ENCODE results near the gene FYTTD1.

DNA sequence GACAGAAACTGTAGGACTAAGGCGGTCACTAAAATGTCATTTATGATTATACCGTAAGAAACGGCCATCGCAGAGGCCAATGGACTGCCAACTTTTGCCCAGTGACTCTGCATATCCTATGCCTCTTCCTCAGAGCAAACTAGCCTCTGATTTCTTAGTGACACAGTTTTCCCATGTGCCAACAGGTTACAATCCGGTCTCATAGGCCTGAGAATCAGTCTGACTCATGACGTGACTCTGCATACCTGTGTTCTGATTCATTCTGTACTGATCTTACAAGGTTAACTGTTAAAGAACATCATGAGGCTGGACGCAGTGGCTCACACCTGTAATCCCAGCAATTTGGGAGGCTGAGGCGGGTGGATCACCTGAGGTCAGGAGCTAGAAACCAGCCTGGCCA is 30.8 kb upstream of the FYTTD1 start:
- TF ChIP-seq, protein P1, sequence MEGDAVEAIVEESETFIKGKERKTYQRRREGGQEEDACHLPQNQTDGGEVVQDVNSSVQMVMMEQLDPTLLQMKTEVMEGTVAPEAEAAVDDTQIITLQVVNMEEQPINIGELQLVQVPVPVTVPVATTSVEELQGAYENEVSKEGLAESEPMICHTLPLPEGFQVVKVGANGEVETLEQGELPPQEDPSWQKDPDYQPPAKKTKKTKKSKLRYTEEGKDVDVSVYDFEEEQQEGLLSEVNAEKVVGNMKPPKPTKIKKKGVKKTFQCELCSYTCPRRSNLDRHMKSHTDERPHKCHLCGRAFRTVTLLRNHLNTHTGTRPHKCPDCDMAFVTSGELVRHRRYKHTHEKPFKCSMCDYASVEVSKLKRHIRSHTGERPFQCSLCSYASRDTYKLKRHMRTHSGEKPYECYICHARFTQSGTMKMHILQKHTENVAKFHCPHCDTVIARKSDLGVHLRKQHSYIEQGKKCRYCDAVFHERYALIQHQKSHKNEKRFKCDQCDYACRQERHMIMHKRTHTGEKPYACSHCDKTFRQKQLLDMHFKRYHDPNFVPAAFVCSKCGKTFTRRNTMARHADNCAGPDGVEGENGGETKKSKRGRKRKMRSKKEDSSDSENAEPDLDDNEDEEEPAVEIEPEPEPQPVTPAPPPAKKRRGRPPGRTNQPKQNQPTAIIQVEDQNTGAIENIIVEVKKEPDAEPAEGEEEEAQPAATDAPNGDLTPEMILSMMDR (IDR thresholded peaks at IDR 0.05), result no peak
- TF ChIP-seq ZFX (IDR thresholded peaks at IDR 0.05; ENCODE audit: borderline replicate concordance), result no peak
